Activated B cell treated with CpG ODN at 0.5 μM for 24 hours (primary cell): ENCODE measurements around the gene ANP32E. TPM values are rescaled to one million over a fixed set of nuclear protein-coding genes. Genes with fewer than 3 reads are reported as not detected.

ENCODE experiments used
- ATAC-seq: fragments of 200-7000 bp; cut with Tn5 transposase; one replicate; pipeline ENCODE4 v1.10.0; 2021; ENCODE audit warnings: low read depth, mild to moderate bottlenecking, moderate library complexity
- CTCF ChIA-PET: fragments of 350-600 bp; sonication (Branson Sonifier 250); formaldehyde crosslinking; loops from one replicate; lab custom pipeline; 2021; ENCODE audit warnings: antibody characterized with exemption; lab: Charles Lee
- POLR2A ChIA-PET: fragments of 350-600 bp; sonication (Branson Sonifier 250); formaldehyde crosslinking; loops from one replicate; lab custom pipeline; 2021; ENCODE audit warnings: antibody characterized with exemption; lab: Charles Lee
- DNase-seq: peaks from one replicate; pipeline ENCODE4 v3.0.0; 2022
- H3K27ac Mint-ChIP-seq: one replicate; pipeline ENCODE4 v1.8.0; 2020; ENCODE audit warnings: mixed read lengths
- H3K27me3 Mint-ChIP-seq: one replicate; pipeline ENCODE4 v1.8.0; 2021; ENCODE audit warnings: mixed read lengths
- H3K36me3 Mint-ChIP-seq: one replicate; pipeline ENCODE4 v1.8.0; 2021; ENCODE audit warnings: low read depth, mixed read lengths
- H3K4me1 Mint-ChIP-seq: one replicate; pipeline ENCODE4 v1.8.0; 2021; ENCODE audit warnings: mixed read lengths
- H3K4me3 Mint-ChIP-seq: one replicate; pipeline ENCODE4 v1.8.0; 2020; ENCODE audit warnings: mild to moderate bottlenecking, mixed read lengths
- H3K9me3 Mint-ChIP-seq: one replicate; pipeline ENCODE4 v1.8.0; 2020; ENCODE audit warnings: mixed read lengths
- CTCF ChIP-seq: fragments of 200-600 bp; IDR thresholded peaks from one replicate; pipeline ENCODE4 v1.8.0; 2022; ENCODE audit warnings: antibody characterized with exemption, mild to moderate bottlenecking
- intact Hi-C: fragments of 100-400 bp; cut with micrococcal nuclease; formaldehyde crosslinking; loops from one replicate; pipeline ENCODE4 v1.15.1; 2024
- total RNA-seq: library from RNA; stranded (reverse); gene quantifications from 2 replicates; pipeline ENCODE4 v1.2.3, GENCODE V29; 2022

Gene ANP32E
- total RNA-seq, 1 donor from 2014 or later: 70.5 TPM

GRCh38 chr1:150171801-150172200 lies 64.1 kb downstream of the ANP32E start:
- no peaks in the 10 kb centered on the region for H3K27me3 Mint-ChIP-seq
- TF ChIP-seq CTCF: no peak
- no peak for DNase-seq
- peaks cover 5% of the 10 kb centered on the region for H3K36me3 Mint-ChIP-seq
- H3K4me3 Mint-ChIP-seq: no peak overlapping the region
- ATAC-seq: no peak
- no peak overlapping the region for H3K27ac Mint-ChIP-seq
- H3K4me1 Mint-ChIP-seq: peaks cover 10% of the 10 kb centered on the region
- ChIA-PET CTCF (interaction anchor here (4.3 to 6.3 kb wide), 2 partner anchors 15 to 101 kb away, joined by 37 to 131 read pairs; partner anchors contain the start of gene VPS45), POLR2A (no interaction called here)
- H3K9me3 Mint-ChIP-seq: no peaks in the 10 kb centered on the region
- intact Hi-C loops: no loop called here

GRCh38 chr1:150168960-150169601 lies 66.8 kb downstream of the ANP32E start:
- ChIA-PET POLR2A (interaction anchor here (0.5 to 2.9 kb wide), 11 partner anchors 8 to 433 kb away, joined by 3 to 10 read pairs (median 4); partner anchors contain the start of genes PLEKHO1 and VPS45), CTCF (interaction anchor here (0.6 to 6.3 kb wide), 12 partner anchors 9 to 281 kb away, joined by 3 to 131 read pairs (median 4); partner anchors contain the start of gene VPS45)
- intact Hi-C loops: loop anchor here (1.0 to 10.0 kb wide), 3 partner anchors 96 to 274 kb away; partner anchors contain the start of gene BOLA1
- no peak for TF ChIP-seq CTCF
- no peak overlapping the region for H3K4me3 Mint-ChIP-seq
- peak; percentile 64 for ATAC-seq
- DNase-seq: peak; percentile 45
- no peaks in the 10 kb centered on the region for H3K27me3 Mint-ChIP-seq
- peaks cover 34% of the 10 kb centered on the region for H3K4me1 Mint-ChIP-seq
- H3K9me3 Mint-ChIP-seq: no peaks in the 10 kb centered on the region
- no peak overlapping the region for H3K27ac Mint-ChIP-seq
- H3K36me3 Mint-ChIP-seq: peaks cover 5% of the 10 kb centered on the region

Other genes with a start within 250 kb of the ANP32E start
- 4.3 and 4.8 TPM in 2 replicates for gene OTUD7B, start 225.4 kb downstream of the ANP32E start, total RNA-seq
- 39.0 and 46.0 TPM in 2 replicates for gene VPS45, start 168.3 kb downstream of the ANP32E start, total RNA-seq
- gene PLEKHO1, start 86.2 kb downstream of the ANP32E start, total RNA-seq: 195 and 208 TPM in 2 replicates
- not detected in 2 replicates for gene CA14, start 21.7 kb upstream of the ANP32E start, total RNA-seq
- gene APH1A, start 32.9 kb upstream of the ANP32E start, total RNA-seq: 145 TPM in 2 replicates
- gene C1orf54, start 36.7 kb upstream of the ANP32E start, total RNA-seq: 0.38 and 0.39 TPM in 2 replicates
- gene CIART, start 46.4 kb upstream of the ANP32E start, total RNA-seq: 0.20 and 1.0 TPM in 2 replicates
- 66.8 and 69.2 TPM in 2 replicates for gene MRPS21, start 57.7 kb upstream of the ANP32E start, total RNA-seq
- 112 and 136 TPM in 2 replicates for gene PRPF3, start 85.4 kb upstream of the ANP32E start, total RNA-seq
- gene RPRD2, start 128.0 kb upstream of the ANP32E start, total RNA-seq: 27.1 and 28.6 TPM in 2 replicates